RPMI7951 (cell line): ENCODE results near the gene PPARD. TPM values are rescaled to one million over a fixed set of nuclear protein-coding genes. Genes with fewer than 3 reads are reported as not detected.
"Not testable (repeated sequence)": the region's sequence is repeated elsewhere in the genome, so short reads cannot be mapped to it uniquely, and the experiment has no call there.

Source experiments
- DNase-seq: peaks from one replicate; pipeline ENCODE4 v3.0.0-alpha.2; 2012; ENCODE audit warnings: low read depth
- total RNA-seq: library from RNA; depleted of rRNA; stranded (reverse); fragments of >200 nt; shearing (Covaris generic); gene quantifications from 2 replicates; pipeline ENCODE4 v1.2.3, GENCODE V29; 2014

Gene PPARD
- total RNA-seq, 1 experiment from 2014 or later: 9.0 TPM

GRCh38 chr6:35312076-35312800, 30.1 kb upstream of the PPARD start:
- DNase-seq: no peak

GRCh38 chr6:35312807-35313206, 29.6 kb upstream of the PPARD start:
- DNase-seq: peak; percentile 58

- DNase-seq: no peak
These were observed 24.7 kb upstream of the PPARD start for GRCh38 chr6:35317483-35318195.

GRCh38 chr6:35318196-35319171, 23.9 kb upstream of the PPARD start:
- peak; percentile 84 for DNase-seq

GRCh38 chr6:35319346-35320030, 22.9 kb upstream of the PPARD start:
- no peak for DNase-seq

- no peak for DNase-seq
These were observed 22.3 kb upstream of the PPARD start for GRCh38 chr6:35320031-35320410.

GRCh38 chr6:35321091-35321490, 21.3 kb upstream of the PPARD start:
- no peak for DNase-seq

- DNase-seq: peak; percentile 57
These were observed 14.9 kb upstream of the PPARD start for GRCh38 chr6:35327349-35328027.

- no peak for DNase-seq
These were observed 14.1 kb upstream of the PPARD start for GRCh38 chr6:35328108-35328723.

- DNase-seq: not testable (repeated sequence)
These were observed 13.4 kb upstream of the PPARD start for GRCh38 chr6:35328965-35329364.

GRCh38 chr6:35330541-35331119, 11.7 kb upstream of the PPARD start:
- DNase-seq: peak; percentile 27

GRCh38 chr6:35332074-35332887, 10.1 kb upstream of the PPARD start:
- DNase-seq: peak; percentile 37

- DNase-seq: no peak
These were observed 801 bp upstream of the PPARD start for GRCh38 chr6:35341557-35341956.

- DNase-seq: peak; percentile 51
These were observed 905 bp downstream of the PPARD start for GRCh38 chr6:35343092-35343834.

GRCh38 chr6:35343835-35344550, 1.6 kb downstream of the PPARD start:
- DNase-seq: peak; percentile 69

- DNase-seq: no peak
These were observed 9.1 kb downstream of the PPARD start for GRCh38 chr6:35351422-35351821.

GRCh38 chr6:35352735-35353134, 10.4 kb downstream of the PPARD start:
- no peak for DNase-seq
